ES-I3 (cell line): ENCODE measurements around the gene MEIOB.

Experiments used
- H3K36me3 ChIP-seq: 2 replicates; pipeline ENCODE4 v1.6.1; 2013; ENCODE audit warnings: mild to moderate bottlenecking, low read length, control low read depth, moderate library complexity; ENCODE audit not compliant: insufficient read depth
- H3K4me1 ChIP-seq: 2 replicates; pipeline ENCODE4 v1.6.1; 2013; ENCODE audit warnings: mild to moderate bottlenecking, control low read depth, low read length; ENCODE audit not compliant: insufficient read depth
- H3K9ac ChIP-seq: 2 replicates; pipeline ENCODE4 v1.6.1; 2013; ENCODE audit warnings: low read depth, mild to moderate bottlenecking, low read length, moderate library complexity
- H3K9me3 ChIP-seq: 2 replicates; pipeline ENCODE4 v1.6.1; 2013; ENCODE audit warnings: mild to moderate bottlenecking, low read length, moderate library complexity; ENCODE audit not compliant: control insufficient read depth, insufficient read depth

The MEIOB gene

DNA sequence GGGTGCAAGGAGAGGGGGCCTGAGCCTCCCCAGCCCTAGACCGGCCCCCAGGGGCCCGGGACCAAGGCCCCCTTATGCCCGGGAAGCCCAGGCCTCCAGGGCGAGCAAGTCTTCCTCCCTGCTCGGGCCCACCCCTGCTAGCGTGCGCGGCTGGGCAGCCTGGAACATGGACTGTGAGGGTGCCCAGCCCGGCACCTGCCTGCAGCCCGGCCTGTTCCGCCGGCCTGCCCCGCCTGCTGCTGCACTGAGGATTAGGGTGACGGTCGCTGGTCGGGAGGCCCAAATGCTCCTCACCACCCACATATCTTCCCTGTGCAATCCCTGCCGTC is 40.2 kb upstream of the MEIOB start:
- Histone ChIP-seq H3K36me3 (no peaks in the 10 kb centered on the region), H3K9ac (no peak overlapping the region), H3K9me3 (no peaks in the 10 kb centered on the region), H3K4me1 (peaks cover 21% of the 10 kb centered on the region; the same call in 1 of the 2 replicates)

DNA sequence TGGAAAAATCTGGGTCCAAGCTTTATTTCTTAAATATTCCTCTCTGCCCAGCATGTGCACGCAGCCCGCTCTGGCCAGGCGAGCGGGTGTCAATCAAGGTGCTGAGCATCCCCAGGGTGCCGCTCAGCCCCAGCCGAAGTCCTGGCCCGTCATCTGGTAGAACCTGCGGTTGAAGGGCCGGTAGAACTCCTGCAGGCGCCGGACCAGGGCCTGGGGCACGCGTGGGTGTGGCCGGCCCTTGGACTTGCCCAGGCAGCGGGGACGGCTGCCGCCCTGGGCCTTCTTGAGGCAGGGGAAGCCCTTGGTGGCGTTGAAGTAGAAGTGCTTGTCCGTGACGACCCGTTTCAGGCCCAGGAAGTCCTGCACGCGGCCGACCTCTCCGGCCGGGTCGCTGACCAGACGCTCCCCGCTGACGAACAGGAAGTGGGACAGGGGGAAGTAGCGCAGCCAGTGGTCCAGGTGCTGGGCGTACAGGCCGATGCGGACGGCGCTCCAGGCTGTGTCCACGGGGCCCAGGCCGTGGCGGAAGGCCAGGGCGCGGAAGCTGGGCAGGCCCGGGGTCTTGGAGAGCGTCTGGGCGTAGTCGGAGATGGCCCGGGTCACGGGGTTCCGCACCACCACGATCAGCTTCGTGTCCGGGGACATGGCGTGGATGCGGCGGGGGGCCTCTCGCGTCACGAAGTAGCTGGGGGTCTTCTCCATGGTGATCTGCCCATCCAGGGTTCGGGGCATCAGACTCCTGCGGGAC is 39.7 kb upstream of the MEIOB start:
- Histone ChIP-seq H3K9ac (no peak overlapping the region), H3K9me3 (no peaks in the 10 kb centered on the region), H3K36me3 (no peaks in the 10 kb centered on the region), H3K4me1 (peaks cover 23% of the 10 kb centered on the region; the same call in 1 of the 2 replicates)

DNA sequence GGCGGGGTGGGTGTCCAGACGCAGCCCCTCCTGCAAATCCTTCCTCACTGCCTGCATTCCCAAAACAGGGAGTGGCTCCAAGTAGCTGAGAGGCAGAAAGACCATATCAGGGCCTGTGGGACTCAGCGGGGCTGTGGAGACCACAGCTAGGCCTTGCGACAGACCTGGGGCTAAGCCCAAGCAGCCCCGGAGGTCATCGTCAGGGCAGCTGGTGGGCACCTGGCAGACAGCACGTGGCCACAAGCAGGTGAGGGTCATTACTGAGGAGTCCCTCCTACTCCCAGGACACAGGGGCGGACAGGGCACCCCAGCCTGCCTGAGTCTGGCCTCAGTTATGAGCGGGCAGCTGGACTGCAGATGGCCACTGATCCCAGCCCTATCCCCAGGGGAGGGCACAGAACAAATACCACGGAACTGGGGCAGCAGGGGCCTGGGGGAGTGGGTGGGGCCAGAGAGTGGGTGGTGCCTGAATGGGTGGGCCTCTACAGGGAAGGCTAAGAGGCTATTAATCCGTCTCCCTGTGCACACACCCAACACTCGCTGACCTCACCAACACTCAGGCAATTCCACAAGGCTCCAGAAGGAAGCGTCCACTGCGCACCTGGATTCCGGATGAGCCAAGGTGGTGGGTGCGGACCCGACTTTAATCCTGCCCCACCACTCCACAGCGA is 37.7 kb upstream of the MEIOB start:
- H3K9me3 ChIP-seq = no peaks in the 10 kb centered on the region
- H3K9ac ChIP-seq = no peak overlapping the region
- no peaks in the 10 kb centered on the region for H3K36me3 ChIP-seq
- H3K4me1 ChIP-seq = peaks cover 24% of the 10 kb centered on the region; the same call in 1 of the 2 replicates

DNA sequence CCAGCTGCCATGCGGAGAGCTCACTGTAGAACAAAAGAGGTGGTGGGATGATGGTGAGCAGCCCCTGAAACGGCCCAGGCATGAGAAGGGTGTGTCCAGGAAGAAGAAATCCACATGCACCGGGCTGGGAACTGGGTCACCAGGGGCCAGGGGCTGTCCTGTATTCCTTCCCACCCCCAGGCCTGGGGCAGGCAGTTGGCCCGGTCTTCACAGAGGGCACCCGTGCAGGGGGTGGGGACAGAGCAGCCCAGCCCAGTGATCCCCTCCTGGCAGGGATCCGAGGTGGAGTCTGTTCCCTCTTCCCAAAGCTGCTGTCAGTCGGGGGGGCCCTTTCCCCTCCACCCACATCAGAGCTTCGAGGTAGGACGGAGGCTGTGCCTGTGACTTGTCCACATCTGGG is 37.0 kb upstream of the MEIOB start:
- Histone ChIP-seq H3K36me3 (no peaks in the 10 kb centered on the region), H3K4me1 (peaks cover 24% of the 10 kb centered on the region; the same call in 1 of the 2 replicates), H3K9ac (no peak overlapping the region), H3K9me3 (no peaks in the 10 kb centered on the region)

DNA sequence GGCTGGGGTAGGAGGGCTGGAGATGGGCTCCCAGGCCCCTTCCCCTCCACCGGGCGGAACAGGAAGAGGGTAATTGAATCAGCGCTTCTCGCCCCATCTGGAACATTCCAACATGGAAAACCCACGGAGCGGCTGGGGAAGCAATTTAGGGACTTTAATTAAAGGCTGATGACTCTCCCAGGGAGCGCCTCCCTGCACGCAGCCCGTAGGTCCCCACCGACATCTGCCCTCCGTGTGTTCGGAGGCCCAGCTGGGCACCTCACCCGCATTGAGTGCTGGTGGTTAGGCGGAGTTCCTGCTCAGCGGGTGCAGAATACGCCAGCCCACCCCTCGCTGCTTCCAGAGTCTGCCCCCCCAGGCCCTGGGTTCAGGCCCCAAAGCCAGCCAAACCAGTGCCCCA is 36.2 kb upstream of the MEIOB start:
- no peaks in the 10 kb centered on the region for H3K9me3 ChIP-seq
- no peaks in the 10 kb centered on the region for H3K36me3 ChIP-seq
- H3K9ac ChIP-seq = no peak overlapping the region
- peaks cover 18% of the 10 kb centered on the region; the same call in 1 of the 2 replicates for H3K4me1 ChIP-seq

DNA sequence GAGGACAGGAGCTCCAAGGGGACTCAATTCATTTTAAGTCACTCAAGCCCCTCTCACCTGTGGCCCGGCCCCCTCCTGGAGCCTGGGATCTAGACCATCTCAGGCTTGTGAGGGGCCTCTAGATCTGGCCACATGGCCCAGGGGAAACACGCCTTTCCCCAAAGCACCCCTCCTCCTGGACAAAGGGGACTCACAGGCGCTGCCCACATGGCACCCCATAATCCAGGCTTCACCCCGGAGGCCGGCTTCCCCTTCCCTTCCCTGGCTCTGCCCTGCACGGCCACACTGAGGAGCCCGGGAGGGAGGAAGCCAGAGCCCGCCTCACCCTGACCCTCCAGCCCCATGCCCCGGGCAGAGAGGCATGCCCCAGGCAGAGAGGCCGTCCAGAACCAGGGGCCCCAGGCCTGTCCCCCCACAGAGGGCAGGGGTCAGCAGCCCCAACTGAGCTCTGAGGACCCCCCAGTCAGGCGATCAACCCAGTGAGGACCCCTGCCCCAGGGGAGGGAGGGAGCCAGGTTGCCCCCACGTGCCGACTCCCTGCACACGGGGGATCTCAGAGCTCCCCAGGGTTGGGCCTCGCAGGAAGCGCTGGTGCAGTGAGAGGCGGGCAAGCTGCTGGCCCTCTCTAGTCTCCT is 35.4 kb upstream of the MEIOB start:
- H3K9me3 ChIP-seq = no peaks in the 10 kb centered on the region
- peaks cover 18% of the 10 kb centered on the region; the same call in 1 of the 2 replicates for H3K4me1 ChIP-seq
- H3K9ac ChIP-seq = no peak overlapping the region
- no peaks in the 10 kb centered on the region for H3K36me3 ChIP-seq

DNA sequence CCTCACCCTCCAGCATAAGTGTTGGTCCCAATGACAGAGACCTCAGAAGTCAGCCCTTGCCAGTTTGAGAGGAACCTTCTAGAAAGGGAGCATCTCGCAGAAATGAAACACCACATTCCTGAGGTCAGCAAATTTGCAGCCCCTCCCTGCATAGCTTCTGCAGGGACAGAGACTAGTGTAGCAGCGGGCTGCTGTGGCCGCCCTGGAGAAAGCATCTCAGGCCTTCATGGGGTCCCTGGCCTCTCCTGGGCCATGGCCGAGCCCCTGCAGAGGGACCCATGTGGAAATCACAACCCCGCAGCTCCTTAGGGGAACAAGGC is 34.8 kb upstream of the MEIOB start:
- peaks cover 18% of the 10 kb centered on the region; the same call in 1 of the 2 replicates for H3K4me1 ChIP-seq

DNA sequence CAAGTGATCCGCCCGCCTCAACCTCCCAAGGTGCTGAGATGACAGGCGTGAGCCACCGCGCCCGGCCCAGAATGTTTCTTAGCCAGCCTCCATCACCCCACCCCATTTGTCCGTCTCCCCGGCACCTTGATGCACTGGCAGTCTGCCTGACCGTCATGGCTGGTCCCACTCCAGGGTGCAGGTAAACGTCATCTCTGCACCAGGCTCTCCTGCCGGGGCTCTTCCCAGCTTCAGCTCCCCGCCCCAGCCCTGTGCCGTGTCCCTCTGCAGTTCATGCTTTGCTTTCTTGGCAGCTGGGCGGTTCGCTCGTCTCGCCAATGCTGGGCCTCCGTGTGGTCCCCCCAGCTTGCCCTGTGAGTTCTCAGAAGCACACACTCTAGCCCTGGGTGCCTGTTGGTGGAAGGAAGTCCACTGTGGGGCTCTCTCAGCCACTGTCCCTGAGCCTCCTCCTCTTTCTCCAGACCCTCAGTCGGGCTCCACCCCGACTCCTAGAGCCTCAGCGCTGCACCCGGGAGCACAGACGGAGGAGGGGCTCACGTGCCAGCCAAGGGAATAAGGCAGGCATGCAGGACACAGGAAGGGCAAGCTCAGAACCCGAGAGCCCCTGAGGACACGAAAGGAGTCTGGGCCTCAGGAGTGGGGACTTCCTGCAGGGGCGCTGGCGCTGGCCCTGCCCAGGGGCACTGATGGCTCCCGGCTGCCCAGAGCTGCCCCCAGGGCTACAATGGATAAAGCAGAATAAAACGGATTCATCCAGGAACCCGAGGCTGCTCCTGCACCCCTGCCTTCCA is 34.3 kb upstream of the MEIOB start:
- H3K4me1 ChIP-seq = peaks cover 18% of the 10 kb centered on the region; the same call in 1 of the 2 replicates
- no peaks in the 10 kb centered on the region for H3K36me3 ChIP-seq
- no peak overlapping the region for H3K9ac ChIP-seq
- no peaks in the 10 kb centered on the region for H3K9me3 ChIP-seq

More for the DNA sequence above, 34.8 kb upstream of the MEIOB start:
- Histone ChIP-seq H3K36me3 (no peaks in the 10 kb centered on the region), H3K9ac (no peak overlapping the region), H3K9me3 (no peaks in the 10 kb centered on the region)

DNA sequence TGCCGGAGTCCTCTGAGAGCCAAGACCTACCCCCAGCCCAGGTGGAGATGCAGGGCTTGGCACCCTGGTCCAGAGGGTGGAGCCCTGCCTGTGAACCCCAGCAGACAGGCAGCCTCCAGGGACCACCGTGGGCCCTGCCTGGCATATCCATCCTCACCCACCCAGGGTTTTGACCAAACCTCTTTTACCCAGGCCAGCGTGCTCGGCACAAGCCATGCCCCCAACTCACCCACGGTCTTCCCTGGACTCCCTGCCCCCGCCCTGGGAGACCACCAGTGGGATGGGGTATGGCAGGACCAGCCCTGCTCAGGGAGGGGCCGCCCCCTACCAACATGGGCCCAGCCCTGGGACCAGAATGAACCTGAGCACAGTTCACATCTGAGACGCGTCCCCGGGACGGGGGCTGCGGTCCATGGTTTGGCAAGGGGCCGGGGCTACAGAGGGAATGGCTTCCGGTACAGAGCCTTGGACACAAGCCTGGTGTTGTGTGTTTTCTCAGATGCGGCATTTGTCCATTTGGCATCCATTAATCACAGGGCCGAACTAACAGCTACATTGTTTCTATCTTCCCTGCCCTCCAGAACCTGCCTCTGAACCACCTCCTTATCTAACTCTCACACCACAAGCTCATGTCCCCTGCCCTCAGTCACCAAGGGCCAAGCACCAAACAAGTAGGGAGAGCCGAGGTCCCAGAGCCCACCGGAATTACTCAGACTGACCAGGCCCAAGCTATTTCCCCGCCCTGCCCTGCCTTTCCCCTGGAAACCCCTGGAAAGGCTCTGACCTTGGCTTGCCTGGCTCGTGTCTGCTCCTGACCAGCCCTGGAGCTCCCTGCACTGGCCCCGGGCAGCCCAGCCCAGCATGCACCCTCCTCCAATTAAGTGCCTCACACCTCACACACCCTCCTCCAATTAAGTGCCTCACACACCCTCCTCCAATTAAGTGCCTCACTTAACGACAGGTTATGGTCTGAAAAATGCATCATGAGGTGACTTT is 32.2 kb upstream of the MEIOB start:
- Histone ChIP-seq H3K9me3 (no peaks in the 10 kb centered on the region), H3K4me1 (peaks cover 18% of the 10 kb centered on the region; the same call in 1 of the 2 replicates), H3K9ac (no peak overlapping the region), H3K36me3 (no peaks in the 10 kb centered on the region)

DNA sequence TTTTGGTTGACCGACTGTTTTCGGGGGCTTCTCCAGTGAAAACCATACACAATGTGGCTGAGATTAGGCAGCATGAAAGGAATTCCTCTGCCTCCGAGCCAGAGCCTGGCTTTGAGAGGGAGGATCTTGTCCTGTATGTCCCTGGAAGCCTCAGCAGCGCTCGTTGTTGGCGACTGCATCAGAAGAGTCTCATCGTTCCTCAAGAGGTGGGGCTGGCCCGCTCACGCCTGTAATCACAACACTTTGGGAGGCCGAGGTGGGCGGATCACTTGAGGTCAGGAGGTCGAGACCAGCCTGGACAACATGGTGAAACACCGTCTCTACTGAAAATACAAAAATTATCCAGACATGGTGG is 31.2 kb upstream of the MEIOB start:
- no peak overlapping the region for H3K9ac ChIP-seq
- peaks cover 12% of the 10 kb centered on the region; the same call in 1 of the 2 replicates for H3K4me1 ChIP-seq
- no peaks in the 10 kb centered on the region for H3K36me3 ChIP-seq
- no peaks in the 10 kb centered on the region for H3K9me3 ChIP-seq

DNA sequence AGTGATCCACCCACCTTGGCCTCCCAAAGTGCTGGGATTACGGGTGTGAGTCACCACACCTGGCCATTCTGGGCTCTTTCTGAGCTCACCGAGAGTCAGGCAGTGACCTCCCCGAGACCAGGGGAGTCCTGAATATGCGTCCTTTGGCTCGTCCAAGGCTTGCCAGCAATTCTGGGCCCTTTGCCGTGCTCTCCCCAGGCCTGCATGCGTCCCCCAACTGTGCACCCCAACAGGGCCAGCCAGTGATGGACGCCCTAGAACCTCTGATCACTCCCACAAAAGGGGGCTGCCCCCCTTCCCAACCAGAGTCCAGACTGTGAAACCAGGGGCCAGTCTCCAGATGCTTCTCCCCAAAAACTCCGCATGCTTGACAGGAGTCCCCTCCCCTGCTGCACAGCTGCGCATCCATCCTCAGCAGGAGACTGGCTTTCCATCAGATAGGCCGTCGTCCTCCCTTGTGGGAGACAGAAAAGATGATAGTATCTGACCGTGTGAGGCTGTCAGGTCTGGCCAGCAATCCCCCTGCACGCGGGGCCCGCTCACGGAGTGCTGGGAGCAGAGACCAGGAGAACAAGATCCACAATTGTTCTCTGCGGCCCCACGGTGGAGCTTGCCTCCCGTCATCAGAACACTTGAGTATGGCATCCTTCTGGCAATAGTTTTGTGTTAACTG is 30.7 kb upstream of the MEIOB start:
- H3K9ac ChIP-seq = no peak overlapping the region
- H3K4me1 ChIP-seq = peaks cover 7% of the 10 kb centered on the region; the same call in 1 of the 2 replicates
- no peaks in the 10 kb centered on the region for H3K36me3 ChIP-seq
- no peaks in the 10 kb centered on the region for H3K9me3 ChIP-seq

DNA sequence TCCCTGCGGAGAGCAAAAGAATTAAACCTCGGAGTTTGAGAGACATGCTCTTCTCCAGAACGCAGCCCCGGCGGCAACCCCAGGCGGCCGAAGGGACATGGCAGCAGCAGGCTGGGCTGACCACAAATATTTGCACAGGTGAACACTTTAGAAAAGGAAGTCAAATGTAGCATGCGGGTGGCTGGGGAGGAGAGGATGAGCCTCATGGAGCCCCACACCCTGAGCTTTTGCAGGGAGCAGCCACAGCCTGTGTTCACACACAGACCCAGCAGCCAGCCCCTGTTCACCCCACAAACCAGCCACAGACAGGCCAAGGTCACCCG is 28.4 kb upstream of the MEIOB start:
- no peaks in the 10 kb centered on the region for H3K9me3 ChIP-seq
- no peak overlapping the region for H3K9ac ChIP-seq
- no peaks in the 10 kb centered on the region for H3K36me3 ChIP-seq
- no peaks in the 10 kb centered on the region for H3K4me1 ChIP-seq
